H1 (cell line): ENCODE measurements around the gene CA5A. TPM values are rescaled to one million over a fixed set of nuclear protein-coding genes. Genes with fewer than 3 reads are reported as not detected.
"Not testable (repeated sequence)": the region's sequence is repeated elsewhere in the genome, so short reads cannot be mapped to it uniquely, and the experiment has no call there.

Experiments used
- CTCF ChIA-PET: fragments of 300-600 bp; sonication (Branson Sonifier 250); formaldehyde crosslinking; loops from one replicate; lab custom pipeline; 2021; ENCODE audit not compliant: partially characterized antibody; lab: Charles Lee
- POLR2A ChIA-PET: fragments of 300-600 bp; sonication (Branson Sonifier 250); formaldehyde crosslinking; loops from one replicate; lab custom pipeline; 2021; ENCODE audit warnings: inconsistent platforms; ENCODE audit not compliant: partially characterized antibody; lab: Charles Lee
- DNase-seq, 2 experiments: peaks; one replicate each; pipeline versions ENCODE4 v3.0.0 to v3.0.0-alpha.2; 2010 to 2022; ENCODE audit warnings: low spot score in 2 of 2, low read depth in 1 of 2, mixed read lengths in 1 of 2
- FAIRE-seq: peaks from 2 replicates; lab custom pipeline; 2011; peaks lifted over from hg19 to GRCh38; lab: Jason Lieb, UNC
- H2AFZ ChIP-seq: 2 replicates; pipeline ENCODE4 v1.8.1; 2012; ENCODE audit warnings: low read length, inconsistent platforms
- H2AK5ac ChIP-seq: 2 replicates; pipeline ENCODE4 v1.6.1; 2013; ENCODE audit warnings: low read depth, low read length
- H2BK120ac ChIP-seq: replicated peaks from 2 replicates; pipeline ENCODE3; 2013; ENCODE audit warnings: low read depth, low read length, inconsistent platforms
- H2BK12ac ChIP-seq: 2 replicates; pipeline ENCODE4 v1.6.1; 2013; ENCODE audit warnings: low read depth, low read length
- H2BK15ac ChIP-seq: 2 replicates; pipeline ENCODE4 v1.6.1; 2013; ENCODE audit warnings: low read length
- H2BK20ac ChIP-seq: 2 replicates; pipeline ENCODE4 v1.6.1; 2013; ENCODE audit warnings: low read length
- H2BK5ac ChIP-seq: 2 replicates; pipeline ENCODE4 v1.6.1; 2013; ENCODE audit warnings: low read depth, low read length
- H3K14ac ChIP-seq: 2 replicates; pipeline ENCODE4 v1.6.1; 2013; ENCODE audit warnings: inconsistent platforms; ENCODE audit not compliant: insufficient read length
- H3K18ac ChIP-seq: 2 replicates; pipeline ENCODE4 v1.6.1; 2013; ENCODE audit warnings: low read length; ENCODE audit errors: extremely low read depth
- H3K23ac ChIP-seq: 2 replicates; pipeline ENCODE4 v1.6.1; 2013; ENCODE audit warnings: inconsistent platforms; ENCODE audit not compliant: insufficient read length
- H3K23me2 ChIP-seq: 2 replicates; pipeline ENCODE4 v1.6.1; 2013; ENCODE audit warnings: low read depth, low read length
- H3K27ac ChIP-seq: 2 replicates; pipeline ENCODE4 v1.6.1; 2011; ENCODE audit warnings: low read depth, low read length, inconsistent platforms
- H3K27me3 ChIP-seq, 4 experiments: replicated peaks in 1 of 4; 1 replicate in 1 of 4; 2 replicates in 3 of 4; pipeline versions ENCODE4 v1.6.1 to v1.8.1; 2011 to 2013; ENCODE audit warnings: low read length in 3 of 4, mild to moderate bottlenecking in 3 of 4, inconsistent platforms in 2 of 4, mixed read lengths in 2 of 4, moderate library complexity in 1 of 4; ENCODE audit not compliant: control insufficient read depth in 3 of 4, insufficient read depth in 3 of 4; ENCODE audit errors: extremely low read depth in 1 of 4
- H3K36me3 ChIP-seq, 4 experiments: 2 replicates each; pipeline versions ENCODE4 v1.6.1 to v1.8.1; 2011 to 2013; ENCODE audit warnings: mild to moderate bottlenecking in 4 of 4, low read length in 3 of 4, moderate library complexity in 2 of 4, control low read depth in 1 of 4, inconsistent platforms in 1 of 4; ENCODE audit not compliant: insufficient read depth in 4 of 4, control insufficient read depth in 2 of 4
- H3K4ac ChIP-seq: replicated peaks from 2 replicates; pipeline ENCODE3; 2013; ENCODE audit warnings: low read length, low read depth, mixed read lengths, inconsistent platforms; ENCODE audit not compliant: insufficient read length
- H3K4me1 ChIP-seq, 4 experiments: replicated peaks in 1 of 4; 1 replicate in 1 of 4; 2 replicates in 3 of 4; pipeline versions ENCODE4 v1.6.1 to v1.8.1; 2011 to 2013; ENCODE audit warnings: low read length in 3 of 4, inconsistent platforms in 2 of 4, mixed read lengths in 1 of 4; ENCODE audit not compliant: insufficient read depth in 4 of 4, control insufficient read depth in 3 of 4
- H3K4me2 ChIP-seq, 2 experiments: 2 replicates each; pipeline versions ENCODE4 v1.6.1 to v1.8.1; 2011 to 2013; ENCODE audit warnings: low read depth in 2 of 2, low read length in 2 of 2, control low read depth in 1 of 2, inconsistent platforms in 1 of 2, mild to moderate bottlenecking in 1 of 2; ENCODE audit not compliant: insufficient read depth in 1 of 2
- H3K4me3 ChIP-seq, 4 experiments: fragments of 200-600, 300-600 bp in 1 of 4; sonication (generic), shearing (Covaris generic), sonication (Bioruptor Twin) in 1 of 4; 2 replicates each; pipeline versions ENCODE4 v1.5.1 to v1.8.1; 2011 to 2016; ENCODE audit warnings: low read length in 4 of 4, low read depth in 3 of 4, control low read depth in 2 of 4, inconsistent platforms in 2 of 4, mild to moderate bottlenecking in 2 of 4, mixed read lengths in 1 of 4, moderate library complexity in 1 of 4; ENCODE audit not compliant: insufficient read depth in 2 of 4; ENCODE audit errors: extremely low read depth in 1 of 4
- H3K56ac ChIP-seq: replicated peaks from 2 replicates; pipeline ENCODE3; 2013; ENCODE audit warnings: low read depth, mild to moderate bottlenecking, mixed read lengths, low read length, inconsistent platforms; ENCODE audit not compliant: insufficient read length
- H3K79me1 ChIP-seq: 2 replicates; pipeline ENCODE4 v1.6.1; 2013; ENCODE audit warnings: low read depth, low read length, control low read depth
- H3K79me2 ChIP-seq, 2 experiments: 2 replicates each; pipeline versions ENCODE4 v1.6.1 to v1.8.1; 2012 to 2013; ENCODE audit warnings: low read length in 2 of 2, mild to moderate bottlenecking in 2 of 2, inconsistent platforms in 1 of 2; ENCODE audit not compliant: insufficient read depth in 2 of 2, control insufficient read depth in 1 of 2
- H3K9ac ChIP-seq, 4 experiments: replicated peaks in 1 of 4; 1 replicate in 1 of 4; 2 replicates in 3 of 4; pipeline versions ENCODE4 v1.6.1 to v1.8.1; 2011 to 2013; ENCODE audit warnings: low read depth in 3 of 4, low read length in 3 of 4, control low read depth in 2 of 4, mild to moderate bottlenecking in 2 of 4, moderate library complexity in 2 of 4, inconsistent platforms in 1 of 4; ENCODE audit errors: extremely low read depth in 1 of 4
- H3K9me3 ChIP-seq, 2 experiments: 2 replicates each; pipeline versions ENCODE4 v1.6.1 to v1.8.1; 2012 to 2013; ENCODE audit warnings: mild to moderate bottlenecking in 2 of 2, moderate library complexity in 2 of 2, control low read depth in 1 of 2, inconsistent platforms in 1 of 2, low read depth in 1 of 2, low read length in 1 of 2, mixed read lengths in 1 of 2; ENCODE audit not compliant: insufficient read depth in 2 of 2
- H4K20me1 ChIP-seq, 2 experiments: replicated peaks in 1 of 2; 2 replicates each; pipeline versions ENCODE3 to v1.8.1; 2011 to 2013; ENCODE audit warnings: inconsistent platforms in 2 of 2, low read length in 2 of 2, mild to moderate bottlenecking in 1 of 2; ENCODE audit not compliant: insufficient read depth in 2 of 2, control insufficient read depth in 1 of 2
- H4K5ac ChIP-seq: 2 replicates; pipeline ENCODE4 v1.6.1; 2013; ENCODE audit warnings: low read length, low read depth, mixed read lengths, inconsistent platforms; ENCODE audit not compliant: insufficient read length
- H4K8ac ChIP-seq: 2 replicates; pipeline ENCODE4 v1.8.0; 2013; ENCODE audit warnings: mild to moderate bottlenecking, moderate library complexity, low read length, inconsistent platforms; ENCODE audit not compliant: insufficient read depth; ENCODE audit errors: extremely low read depth
- H4K91ac ChIP-seq: replicated peaks from 2 replicates; pipeline ENCODE3; 2013; ENCODE audit warnings: low read length, mixed read lengths, inconsistent platforms; ENCODE audit not compliant: insufficient read length
- whole genome bisulfite sequencing, 2 experiments: shearing (Covaris generic) in 1 of 2; methylation state at CpG; one replicate each; pipeline versions ENCODE4 v1.1.6 to v1.1.7; 2013 to 2015; ENCODE audit warnings: low lambda C conversion rate in 2 of 2, mixed read lengths in 2 of 2, inconsistent platforms in 1 of 2, low coverage in 1 of 2, missing lambda C conversion rate in 1 of 2; ENCODE audit not compliant: insufficient replicate concordance in 2 of 2, insufficient coverage in 1 of 2, insufficient read length in 1 of 2; ENCODE audit errors: extremely low coverage in 1 of 2, missing lambda C conversion rate in 1 of 2; 5-methylcytosine and 5-hydroxymethylcytosine counted together
- polyA plus RNA-seq, 7 experiments: library from polyadenylated mRNA; depleted of rRNA in 3 of 7; stranded (reverse) in 5 of 7; unstranded in 2 of 7; fragments of >200 nt in 5 of 7; fragments of 200-250 nt in 2 of 7; gene quantifications; 1 replicate in 5 of 7; 2 replicates in 1 of 7; 4 replicates in 1 of 7; pipeline versions ENCODE4 v1.2.1 to v1.2.3, GENCODE V29; 2011 to 2013; ENCODE audit warnings: missing spikeins in 2 of 7, mixed read lengths in 2 of 7
- total RNA-seq: library from RNA; stranded (reverse); fragmentation: NEBNext Ultra II Directional; extraction: Animal tissue kit (Norgen Biotek cat#: 25700); gene quantifications from 2 replicates; pipeline ENCODE4 v1.2.1, GENCODE V29; 2021

Gene CA5A
- total and polyA plus RNA-seq, 2 of the 8 experiments (the other 6 are each of a cell fraction or from before 2014, with no cell fraction given), result not detected

- H4K8ac ChIP-seq, H3K79me1 ChIP-seq, H4K91ac ChIP-seq, H3K4me2 ChIP-seq, H3K9me3 ChIP-seq, H3K23ac ChIP-seq, DNase-seq, H2BK15ac ChIP-seq, H3K14ac ChIP-seq, H3K9ac ChIP-seq, H2AK5ac ChIP-seq, FAIRE-seq, H2BK20ac ChIP-seq, H3K4ac ChIP-seq, H3K4me3 ChIP-seq, H2AFZ ChIP-seq, H3K4me1 ChIP-seq, H2BK12ac ChIP-seq, H2BK5ac ChIP-seq, H4K5ac ChIP-seq, H2BK120ac ChIP-seq, H3K56ac ChIP-seq, H3K23me2 ChIP-seq, H3K27ac ChIP-seq, H3K18ac ChIP-seq: not testable (repeated sequence)
- H4K20me1 ChIP-seq, result peaks cover 12 to 18% of the 10 kb centered on the region in 2 experiments
- WGBS, 2 experiments, result 93% methylated on average over 9 of the region's 9 CpGs; no CpG with 5 or more reads in 1 of the 2 experiments
- POLR2A ChIA-PET, result interaction anchor here (22.5 kb wide), 1 partner anchor 14 kb away, joined by 507 read pairs; no protein-coding TSS in a partner anchor
- peaks cover 9 to 78% of the 10 kb centered on the region in 2 experiments; a peak in 3 of 4 replicates for H3K79me2 ChIP-seq
- CTCF ChIA-PET, result interaction anchor here (12.4 kb wide), 1 partner anchor 11 kb away, joined by 181 read pairs; no protein-coding TSS in a partner anchor
- H3K36me3 ChIP-seq, result peaks cover 0 to 26% (median under 1%) of the 10 kb centered on the region in 4 experiments; a peak in 3 of 8 replicates
- H3K27me3 ChIP-seq, result peaks cover 0 to 32% (median 19%) of the 10 kb centered on the region in 4 experiments; a peak in 5 of 7 replicates
Measured at GRCh38 chr16:87863327-87863635, 73.0 kb downstream of the CA5A start.
